Activated CD8-positive, alpha-beta T cell treated with anti-CD3 and anti-CD28 coated beads for 36 hours (primary cell): ENCODE results near the gene NFX1. TPM values are rescaled to one million over a fixed set of nuclear protein-coding genes. Genes with fewer than 3 reads are reported as not detected.

Experiments
- ATAC-seq: fragments of 200-7000 bp; cut with Tn5 transposase; one replicate; pipeline ENCODE4 v1.10.0; 2021; ENCODE audit warnings: mild to moderate bottlenecking, moderate library complexity
- CTCF ChIA-PET: fragments of 350-600 bp; sonication (Branson Sonifier 250); formaldehyde crosslinking; loops from one replicate; lab custom pipeline; 2021; ENCODE audit warnings: antibody characterized with exemption; lab: Charles Lee
- POLR2A ChIA-PET: fragments of 350-600 bp; sonication (Branson Sonifier 250); formaldehyde crosslinking; loops from one replicate; lab custom pipeline; 2021; ENCODE audit warnings: antibody characterized with exemption; lab: Charles Lee
- DNase-seq: peaks from one replicate; pipeline ENCODE4 v3.0.0-alpha.2; 2020
- H3K27ac Mint-ChIP-seq: one replicate; pipeline ENCODE4 v1.8.0; 2021; ENCODE audit warnings: mild to moderate bottlenecking, mixed read lengths
- H3K27me3 Mint-ChIP-seq: one replicate; pipeline ENCODE4 v1.8.0; 2021; ENCODE audit warnings: mixed read lengths
- H3K36me3 Mint-ChIP-seq: one replicate; pipeline ENCODE4 v1.8.0; 2021; ENCODE audit warnings: low read depth, mixed read lengths
- H3K4me1 Mint-ChIP-seq: one replicate; pipeline ENCODE4 v1.8.0; 2021; ENCODE audit warnings: low read depth, mixed read lengths
- H3K4me3 Mint-ChIP-seq: one replicate; pipeline ENCODE4 v1.8.0; 2021; ENCODE audit warnings: mild to moderate bottlenecking, moderate library complexity, mixed read lengths
- H3K9me3 Mint-ChIP-seq: one replicate; pipeline ENCODE4 v1.8.0; 2021; ENCODE audit warnings: mixed read lengths
- CTCF ChIP-seq: fragments of 200-600 bp; IDR thresholded peaks from one replicate; pipeline ENCODE4 v1.8.0; 2022; ENCODE audit warnings: antibody characterized with exemption, mild to moderate bottlenecking
- intact Hi-C: fragments of 100-400 bp; cut with micrococcal nuclease; formaldehyde crosslinking; loops from one replicate; pipeline ENCODE4 v1.10.0; 2022
- total RNA-seq, 2 experiments: library from RNA; stranded (reverse); gene quantifications; one replicate each; pipeline ENCODE4 v1.2.3, GENCODE V29; 2021

The NFX1 gene
- total RNA-seq, 2 experiments from 2014 or later: 37.4 to 38.9 TPM

- ChIA-PET POLR2A (interaction anchor here (0.6 to 3.6 kb wide), 18 partner anchors 7 to 240 kb away, joined by 3 to 20 read pairs (median 4); partner anchors contain the start of genes DNAJA1, NFX1 and SMU1), CTCF (no interaction called here)
- H3K4me1 Mint-ChIP-seq: peaks cover 41% of the 10 kb centered on the region
- no peak for TF ChIP-seq CTCF
- peaks cover 54% of the 10 kb centered on the region for H3K36me3 Mint-ChIP-seq
- ATAC-seq (peak; percentile 98), DNase-seq (peak; percentile 100)
- H3K27ac Mint-ChIP-seq: peak within 1 kb of the TSS; percentile 96
- no peaks in the 10 kb centered on the region for H3K27me3 Mint-ChIP-seq
- no peaks in the 10 kb centered on the region for H3K9me3 Mint-ChIP-seq
- intact Hi-C loops: loop anchor here (2.0 kb wide), 1 partner anchor 26 kb away; the partner anchor contains the start of gene NFX1
- peak within 1 kb of the TSS; percentile 99 for H3K4me3 Mint-ChIP-seq
These were observed 25.7 kb upstream of the NFX1 start, which contains the start of the genes BAG1 and CHMP5 for GRCh38 chr9:33264473-33265177. Gene BAG1 (minus strand): TSS chr9:33264708. Gene CHMP5 (plus strand): TSS chr9:33265049. CDS start chr9:33265079, 30 bp downstream.

- peaks cover 39% of the 10 kb centered on the region for H3K4me1 Mint-ChIP-seq
- ATAC-seq (no peak), DNase-seq (no peak)
- peak overlapping the region; percentile 99 for H3K4me3 Mint-ChIP-seq
- CTCF ChIA-PET: interaction anchor here (0.9 kb wide), 1 partner anchor 21 kb away, joined by 4 read pairs; no protein-coding TSS in a partner anchor
- TF ChIP-seq CTCF: no peak
- H3K27ac Mint-ChIP-seq: peak overlapping the region; percentile 96
- POLR2A ChIA-PET: interaction anchor here (0.7 to 3.6 kb wide), 5 partner anchors 8 to 190 kb away, joined by 3 to 20 read pairs (median 4); partner anchors contain the start of genes NFX1 and SMU1
- peaks cover 52% of the 10 kb centered on the region for H3K36me3 Mint-ChIP-seq
- no peaks in the 10 kb centered on the region for H3K27me3 Mint-ChIP-seq
- no peaks in the 10 kb centered on the region for H3K9me3 Mint-ChIP-seq
- intact Hi-C loops: loop anchor here (2.0 kb wide), 1 partner anchor 25 kb away; the partner anchor contains the start of gene NFX1
These were observed 25.0 kb upstream of the NFX1 start for GRCh38 chr9:33265211-33265865.

- ATAC-seq: no peak
- no peaks in the 10 kb centered on the region for H3K9me3 Mint-ChIP-seq
- H3K4me3 Mint-ChIP-seq: no peak overlapping the region
- peaks cover 29% of the 10 kb centered on the region for H3K4me1 Mint-ChIP-seq
- no peak for DNase-seq
- peak overlapping the region; percentile 96 for H3K27ac Mint-ChIP-seq
- intact Hi-C loops: no loop called here
- no peak for TF ChIP-seq CTCF
- peaks cover 50% of the 10 kb centered on the region for H3K36me3 Mint-ChIP-seq
- POLR2A ChIA-PET: interaction anchor here (1.0 kb wide), 1 partner anchor 23 kb away, joined by 3 read pairs; the partner anchor contains the start of gene NFX1
- CTCF ChIA-PET: interaction anchor here (1.3 kb wide), 1 partner anchor 23 kb away, joined by 3 read pairs; the partner anchor contains the start of gene NFX1
- no peaks in the 10 kb centered on the region for H3K27me3 Mint-ChIP-seq
These were observed 23.1 kb upstream of the NFX1 start for GRCh38 chr9:33267151-33267767.

- H3K4me3 Mint-ChIP-seq: no peak overlapping the region
- peaks cover 26% of the 10 kb centered on the region for H3K4me1 Mint-ChIP-seq
- ATAC-seq (no peak), DNase-seq (no peak)
- no peaks in the 10 kb centered on the region for H3K27me3 Mint-ChIP-seq
- no peak for TF ChIP-seq CTCF
- no peak overlapping the region for H3K27ac Mint-ChIP-seq
- no peaks in the 10 kb centered on the region for H3K9me3 Mint-ChIP-seq
- intact Hi-C loops: no loop called here
- POLR2A ChIA-PET: interaction anchor here (1.2 kb wide), 1 partner anchor 13 kb away, joined by 3 read pairs; no protein-coding TSS in a partner anchor
- peaks cover 45% of the 10 kb centered on the region for H3K36me3 Mint-ChIP-seq
- CTCF ChIA-PET: no interaction called here
These were observed 20.2 kb upstream of the NFX1 start for GRCh38 chr9:33270146-33270545.
